SU-DHL-6 (cell line): Measurements from ENCODE around the gene ANXA4.
A peak's percentile ranks its signal among the peaks of the same experiment; 100 is the strongest.

Experiments
- H2AFZ ChIP-seq: fragments of 200-600 bp; sonication (generic); 2 replicates; pipeline ENCODE4 v1.6.1; 2014; ENCODE audit warnings: low read depth, mild to moderate bottlenecking, moderate library complexity, mixed read lengths, antibody characterized with exemption, low read length; ENCODE audit not compliant: severe bottlenecking
- H3F3A ChIP-seq: fragments of 200-600 bp; shearing (Covaris generic); 2 replicates; pipeline ENCODE4 v1.6.0; 2016; ENCODE audit warnings: antibody characterized with exemption, mild to moderate bottlenecking; ENCODE audit not compliant: insufficient read depth
- H3K27ac ChIP-seq: fragments of 200-600 bp; sonication (generic); 2 replicates; pipeline ENCODE4 v1.5.1; 2016; ENCODE audit warnings: low read depth, mild to moderate bottlenecking, low read length, moderate library complexity, mixed read lengths
- H3K27me3 ChIP-seq: fragments of 200-600 bp; sonication (generic), shearing (Covaris generic); 2 replicates; pipeline ENCODE4 v1.6.0; 2014; ENCODE audit warnings: mild to moderate bottlenecking, low read length
- H3K36me3 ChIP-seq: fragments of 200-600 bp; sonication (generic); 2 replicates; pipeline ENCODE4 v1.6.1; 2014; ENCODE audit warnings: mild to moderate bottlenecking, low read length, mixed read lengths
- H3K4me2 ChIP-seq: fragments of 300-600, 200-600 bp; shearing (Covaris generic), sonication (generic); 2 replicates; pipeline ENCODE4 v1.6.0; 2014; ENCODE audit warnings: low read length, low read depth, mild to moderate bottlenecking; ENCODE audit not compliant: poor library complexity, severe bottlenecking
- H3K4me3 ChIP-seq: fragments of 200-600 bp; sonication (generic); 2 replicates; pipeline ENCODE4 v1.5.1; 2014; ENCODE audit warnings: antibody characterized with exemption, low read length, mild to moderate bottlenecking, mixed read lengths; ENCODE audit not compliant: insufficient read depth, poor library complexity, severe bottlenecking
- H3K79me2 ChIP-seq: fragments of 200-600 bp; sonication (generic); 2 replicates; pipeline ENCODE4 v1.6.1; 2014; ENCODE audit warnings: mild to moderate bottlenecking, low read length, moderate library complexity; ENCODE audit not compliant: insufficient read depth
- H3K9ac ChIP-seq: fragments of 200-600 bp; sonication (generic); 2 replicates; pipeline ENCODE4 v1.7.0; 2014; ENCODE audit warnings: mild to moderate bottlenecking, low read length
- H3K9me2 ChIP-seq: fragments of 200-600 bp; sonication (generic); replicated peaks from 2 replicates; pipeline ENCODE4 v1.6.1; 2014; ENCODE audit warnings: low read length; ENCODE audit not compliant: insufficient read depth
- H3K9me3 ChIP-seq: fragments of 200-600 bp; sonication (generic); 2 replicates; pipeline ENCODE4 v1.6.1; 2014; ENCODE audit warnings: low read length, mixed read lengths; ENCODE audit not compliant: insufficient read depth
- H4K20me1 ChIP-seq: fragments of 200-600 bp; sonication (generic); 2 replicates; pipeline ENCODE4 v1.6.1; 2014; ENCODE audit warnings: low read depth, mild to moderate bottlenecking, antibody characterized with exemption, low read length, moderate library complexity, mixed read lengths
- EZH2phosphoT487 ChIP-seq: fragments of 200-600 bp; sonication (generic), shearing (Covaris generic); conservative IDR thresholded peaks from 2 replicates; pipeline ENCODE4 v1.6.1; 2018; ENCODE audit warnings: mild to moderate bottlenecking, antibody characterized with exemption, low read length, moderate library complexity, mixed read lengths
- TF ChIP-seq, protein P1 (sequence below): fragments of 200-600 bp; sonication (generic); IDR thresholded peaks from one replicate; pipeline ENCODE4 v1.5.1; 2017; ENCODE audit warnings: antibody characterized with exemption, mild to moderate bottlenecking, low read length, moderate library complexity; ENCODE audit not compliant: insufficient read depth, poor library complexity, severe bottlenecking

ANXA4 gene

DNA sequence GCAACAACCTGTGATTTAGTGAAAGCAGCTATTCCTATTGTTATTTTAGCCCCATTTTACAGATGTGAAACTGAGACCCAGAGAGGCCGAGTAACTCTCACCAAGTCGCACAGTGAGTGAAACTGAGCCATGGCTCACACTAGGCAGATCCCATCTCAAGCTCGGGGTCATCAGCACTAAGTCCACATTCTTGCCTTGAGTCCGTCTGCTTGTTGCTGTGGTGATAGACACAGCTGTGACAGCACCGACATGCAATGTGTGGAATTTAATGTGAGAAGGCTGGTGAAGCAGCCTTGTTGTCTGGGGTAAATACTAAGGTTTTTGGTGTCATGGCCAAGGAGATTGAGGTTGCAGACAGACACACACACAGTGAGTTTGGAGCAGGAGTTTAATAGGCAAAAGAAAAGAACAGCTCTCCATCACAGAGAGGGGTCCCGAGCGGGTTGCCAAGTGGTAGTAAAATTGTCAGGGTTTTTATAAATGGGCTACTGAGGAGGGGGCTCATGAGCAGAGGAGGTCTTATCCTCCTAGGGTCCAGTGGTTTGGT, 47.3 kb downstream of the ANXA4 start:
- H2AFZ ChIP-seq = no peak overlapping the region
- H3K9ac ChIP-seq = no peak overlapping the region
- no peaks in the 10 kb centered on the region for H3F3A ChIP-seq
- TF ChIP-seq EZH2phosphoT487 = no peak
- TF ChIP-seq, protein P1, sequence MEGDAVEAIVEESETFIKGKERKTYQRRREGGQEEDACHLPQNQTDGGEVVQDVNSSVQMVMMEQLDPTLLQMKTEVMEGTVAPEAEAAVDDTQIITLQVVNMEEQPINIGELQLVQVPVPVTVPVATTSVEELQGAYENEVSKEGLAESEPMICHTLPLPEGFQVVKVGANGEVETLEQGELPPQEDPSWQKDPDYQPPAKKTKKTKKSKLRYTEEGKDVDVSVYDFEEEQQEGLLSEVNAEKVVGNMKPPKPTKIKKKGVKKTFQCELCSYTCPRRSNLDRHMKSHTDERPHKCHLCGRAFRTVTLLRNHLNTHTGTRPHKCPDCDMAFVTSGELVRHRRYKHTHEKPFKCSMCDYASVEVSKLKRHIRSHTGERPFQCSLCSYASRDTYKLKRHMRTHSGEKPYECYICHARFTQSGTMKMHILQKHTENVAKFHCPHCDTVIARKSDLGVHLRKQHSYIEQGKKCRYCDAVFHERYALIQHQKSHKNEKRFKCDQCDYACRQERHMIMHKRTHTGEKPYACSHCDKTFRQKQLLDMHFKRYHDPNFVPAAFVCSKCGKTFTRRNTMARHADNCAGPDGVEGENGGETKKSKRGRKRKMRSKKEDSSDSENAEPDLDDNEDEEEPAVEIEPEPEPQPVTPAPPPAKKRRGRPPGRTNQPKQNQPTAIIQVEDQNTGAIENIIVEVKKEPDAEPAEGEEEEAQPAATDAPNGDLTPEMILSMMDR = no peak
- no peaks in the 10 kb centered on the region for H3K79me2 ChIP-seq
- H3K4me3 ChIP-seq = no peak overlapping the region
- no peaks in the 10 kb centered on the region for H3K9me3 ChIP-seq
- no peak overlapping the region for H3K4me2 ChIP-seq
- H3K36me3 ChIP-seq = no peaks in the 10 kb centered on the region
- no peaks in the 10 kb centered on the region for H4K20me1 ChIP-seq
- no peaks in the 10 kb centered on the region for H3K27me3 ChIP-seq
- H3K27ac ChIP-seq = no peak overlapping the region
- no peaks in the 10 kb centered on the region for H3K9me2 ChIP-seq

DNA sequence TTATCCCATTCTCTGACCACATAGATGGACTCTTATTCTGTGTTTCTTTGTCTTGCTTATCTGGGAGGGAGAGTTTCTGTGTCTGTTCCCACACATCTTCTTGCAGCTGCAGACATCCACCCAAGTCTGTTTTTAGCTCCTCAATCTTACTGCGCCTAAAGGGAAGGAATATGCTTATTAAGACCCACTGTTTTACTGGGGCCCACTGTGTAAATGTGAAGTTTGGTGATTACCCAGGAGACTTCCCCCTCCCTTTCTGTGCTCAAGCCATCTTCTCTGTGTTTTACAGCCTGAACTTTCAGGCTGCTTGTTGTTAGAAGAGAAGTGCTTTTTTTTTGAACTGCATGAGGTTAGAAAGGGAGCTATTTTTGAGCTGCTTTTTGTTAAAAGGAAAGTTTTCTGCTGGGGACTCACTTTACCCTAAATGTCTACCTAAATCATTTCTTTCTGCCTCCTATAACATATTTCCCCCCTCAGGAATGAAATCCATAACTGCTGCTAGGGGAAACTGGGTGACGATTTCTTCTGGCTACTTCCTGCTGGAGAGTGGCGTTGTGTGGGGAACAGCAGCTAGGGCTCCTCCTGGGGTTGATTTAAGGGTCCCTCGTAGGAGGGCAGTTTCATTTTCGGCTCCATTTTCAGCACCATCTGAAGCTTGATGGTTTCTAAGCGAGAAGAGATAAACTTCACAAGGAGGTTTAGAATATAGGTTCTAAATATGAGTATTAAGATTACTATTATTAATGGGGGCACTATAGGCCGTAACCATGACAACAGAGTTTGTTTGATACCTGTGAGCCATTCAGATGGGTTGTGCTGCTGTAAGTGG, 48.1 kb downstream of the ANXA4 start:
- H2AFZ ChIP-seq = no peak overlapping the region
- TF ChIP-seq, protein P1 = no peak
- peak overlapping the region; percentile 23 for H3K4me2 ChIP-seq

DNA sequence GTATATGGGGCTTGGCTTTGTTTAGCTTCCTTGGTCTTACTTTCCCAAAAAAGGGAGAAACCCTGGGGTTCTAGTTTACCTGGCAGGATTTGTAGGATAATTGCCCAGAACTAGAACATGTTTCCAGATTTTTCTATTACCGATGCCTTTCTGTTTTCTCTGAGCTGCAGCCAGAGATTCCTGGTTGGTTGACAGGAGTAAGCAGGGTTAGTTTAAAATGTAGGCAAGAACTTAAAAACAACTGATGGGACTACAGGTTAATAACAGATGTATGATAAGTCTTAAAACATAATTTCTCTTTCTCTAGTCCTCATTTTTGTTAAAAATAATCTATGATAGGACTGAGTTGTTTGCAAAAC, 48.6 kb downstream of the ANXA4 start:
- Histone ChIP-seq H3K9me3 (no peaks in the 10 kb centered on the region), H2AFZ (no peak overlapping the region), H4K20me1 (no peaks in the 10 kb centered on the region), H3K36me3 (no peaks in the 10 kb centered on the region), H3K27ac (no peak overlapping the region), H3K79me2 (no peaks in the 10 kb centered on the region), H3K9ac (no peak overlapping the region), H3K9me2 (no peaks in the 10 kb centered on the region), H3K4me3 (no peak overlapping the region), H3K27me3 (no peaks in the 10 kb centered on the region), H3K4me2 (peak overlapping the region; percentile 23), H3F3A (no peaks in the 10 kb centered on the region)
- TF ChIP-seq, protein P1 = no peak
- no peak for TF ChIP-seq EZH2phosphoT487

More for the DNA sequence above, 48.1 kb downstream of the ANXA4 start:
- H4K20me1 ChIP-seq = no peaks in the 10 kb centered on the region
- H3K36me3 ChIP-seq = no peaks in the 10 kb centered on the region
- no peak overlapping the region for H3K27ac ChIP-seq
- no peaks in the 10 kb centered on the region for H3K9me3 ChIP-seq
- no peaks in the 10 kb centered on the region for H3K79me2 ChIP-seq
- H3K4me3 ChIP-seq = no peak overlapping the region
- H3K27me3 ChIP-seq = no peaks in the 10 kb centered on the region
- no peaks in the 10 kb centered on the region for H3F3A ChIP-seq
- H3K9ac ChIP-seq = no peak overlapping the region
- H3K9me2 ChIP-seq = no peaks in the 10 kb centered on the region
